Subcutaneous abdominal adipose tissue (tissue), 5 donors: ENCODE results near the gene DIP2C.
"Not testable (repeated sequence)": the region's sequence is repeated elsewhere in the genome, so short reads cannot be mapped to it uniquely, and the experiment has no call there.

Experiments used
- H3K27ac ChIP-seq: one replicate; pipeline ENCODE4 v1.7.0; 2013; ENCODE audit warnings: low read depth, mild to moderate bottlenecking, inconsistent platforms, low read length, moderate library complexity
- H3K27me3 ChIP-seq, 5 donors: one replicate each; pipeline ENCODE4 v1.7.0; 2013; ENCODE audit warnings: low read length in 5 of 5, inconsistent platforms in 1 of 5; ENCODE audit not compliant: control insufficient read depth in 5 of 5, insufficient read depth in 4 of 5
- H3K36me3 ChIP-seq, 5 donors: one replicate each; pipeline ENCODE4 v1.7.0; 2013; ENCODE audit warnings: low read length in 5 of 5; ENCODE audit not compliant: control insufficient read depth in 5 of 5, insufficient read depth in 5 of 5
- H3K4me1 ChIP-seq, 5 donors: one replicate each; pipeline ENCODE4 v1.7.0; 2013; ENCODE audit warnings: low read length in 5 of 5, mild to moderate bottlenecking in 3 of 5, moderate library complexity in 1 of 5; ENCODE audit not compliant: control insufficient read depth in 5 of 5, insufficient read depth in 5 of 5
- H3K4me3 ChIP-seq, 5 donors: one replicate each; pipeline ENCODE4 v1.7.0; 2013; ENCODE audit warnings: low read length in 5 of 5, low read depth in 1 of 5
- H3K9ac ChIP-seq, 5 donors: one replicate each; pipeline ENCODE4 v1.7.0; 2013; ENCODE audit warnings: low read length in 5 of 5, mild to moderate bottlenecking in 4 of 5, moderate library complexity in 3 of 5
- H3K9me3 ChIP-seq, 5 donors: one replicate each; pipeline ENCODE4 v1.7.0; 2013; ENCODE audit warnings: low read length in 5 of 5; ENCODE audit not compliant: control insufficient read depth in 5 of 5
- donor health status: healthy.
- donor health status: healthy.
- donor health status: healthy.
- donor health status: healthy.
- donor health status: healthy.

DIP2C gene

DNA sequence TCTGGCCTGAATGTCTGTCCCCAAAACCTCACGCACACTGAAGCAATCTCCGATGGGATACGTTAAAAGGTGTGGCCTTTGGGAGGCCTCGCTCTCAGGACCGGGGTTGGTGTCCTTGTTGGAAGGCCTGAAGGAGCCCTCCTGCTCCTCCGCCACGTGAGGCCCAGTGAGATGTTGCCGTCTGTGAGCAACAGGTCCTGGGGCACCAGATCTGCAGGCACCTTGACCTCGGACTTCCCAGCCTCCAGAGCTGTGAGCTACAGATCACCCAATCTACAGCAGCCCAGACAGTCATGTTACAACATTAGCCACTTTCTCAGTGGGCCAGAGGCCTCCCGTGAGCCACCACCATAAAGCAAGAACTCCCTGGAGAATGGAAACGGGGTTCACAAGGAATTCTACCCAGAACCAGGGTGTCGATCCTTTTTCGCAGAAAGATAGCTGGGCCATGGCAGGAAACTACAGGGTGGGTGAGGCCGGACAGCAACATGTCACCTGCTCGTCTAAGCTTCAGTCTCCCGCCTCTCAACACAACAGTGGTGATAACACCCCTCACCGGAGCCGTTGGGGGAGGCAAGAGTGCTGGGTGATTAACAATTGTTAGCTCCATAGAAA is 87.0 kb downstream of the DIP2C start:
- Histone ChIP-seq H3K4me1 (peaks cover 10 to 57% (median 38%) of the 10 kb centered on the region in 5 donors), H3K36me3 (no peaks in the 10 kb centered on the region), H3K4me3 (no peak overlapping the region), H3K9me3 (no peaks in the 10 kb centered on the region), H3K9ac (no peak overlapping the region), H3K27ac (no peak overlapping the region), H3K27me3 (no peaks in the 10 kb centered on the region)

DNA sequence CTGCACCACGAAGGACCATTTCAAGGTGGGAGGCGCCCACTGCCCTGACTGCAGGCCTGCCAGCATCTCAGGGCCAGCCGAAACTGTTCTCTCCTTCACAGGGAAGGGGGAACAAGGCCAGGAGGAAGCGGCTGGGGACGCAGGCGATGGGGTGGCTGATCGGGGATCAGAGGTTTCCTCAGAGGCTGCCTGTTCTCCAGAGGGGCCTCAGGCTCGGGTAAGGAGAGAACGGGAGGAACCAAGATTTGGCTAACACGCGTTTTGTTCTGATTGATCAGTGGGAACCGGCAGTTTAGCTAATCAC is 87.9 kb downstream of the DIP2C start:
- no peak overlapping the region for H3K27ac ChIP-seq
- no peaks in the 10 kb centered on the region for H3K27me3 ChIP-seq
- peaks cover 10 to 66% (median 45%) of the 10 kb centered on the region in 5 donors for H3K4me1 ChIP-seq
- no peaks in the 10 kb centered on the region for H3K9me3 ChIP-seq
- H3K4me3 ChIP-seq, result no peak overlapping the region
- H3K36me3 ChIP-seq, result no peaks in the 10 kb centered on the region
- no peak overlapping the region for H3K9ac ChIP-seq

DNA sequence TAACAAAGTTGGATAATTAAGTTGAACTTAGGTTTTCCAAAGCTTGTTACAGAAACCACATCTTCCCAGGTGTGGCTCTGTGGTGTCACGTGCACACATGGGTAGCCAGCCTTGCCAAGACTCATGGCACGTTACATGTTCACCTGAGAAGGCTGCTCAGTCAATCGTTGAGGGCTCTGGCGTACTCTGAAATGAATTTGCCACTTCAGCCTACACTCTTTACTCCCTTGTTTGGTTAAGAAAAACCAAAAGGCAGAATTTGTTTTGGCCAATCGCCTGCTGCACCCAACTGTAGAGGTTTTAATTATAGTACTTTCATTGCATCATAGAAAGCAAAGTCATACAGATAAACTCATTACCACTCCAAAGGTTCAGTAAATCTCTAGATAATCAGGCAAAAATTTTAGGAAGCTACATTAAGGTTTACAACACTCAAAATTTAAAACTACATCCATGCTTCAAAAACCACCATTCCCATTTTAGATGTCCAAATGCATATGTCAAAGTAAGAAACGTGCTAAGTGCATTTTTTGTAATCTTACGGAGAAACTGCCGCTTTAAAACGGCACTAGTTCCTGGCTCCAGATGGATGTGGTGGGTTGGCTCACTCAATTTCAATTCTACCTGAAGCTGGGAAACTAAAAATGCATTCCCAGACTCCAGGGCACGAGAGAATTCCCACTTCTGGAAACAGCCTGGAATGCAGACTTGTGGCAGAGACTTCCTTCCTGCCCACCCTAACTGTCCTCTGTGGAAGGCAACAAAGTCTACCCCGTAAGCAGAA is 88.4 kb downstream of the DIP2C start:
- H3K4me3 ChIP-seq, result no peak overlapping the region
- H3K9me3 ChIP-seq, result no peaks in the 10 kb centered on the region
- peaks cover 10 to 67% (median 45%) of the 10 kb centered on the region in 5 donors for H3K4me1 ChIP-seq
- no peak overlapping the region for H3K9ac ChIP-seq
- no peaks in the 10 kb centered on the region for H3K27me3 ChIP-seq
- no peaks in the 10 kb centered on the region for H3K36me3 ChIP-seq
- no peak overlapping the region for H3K27ac ChIP-seq

DNA sequence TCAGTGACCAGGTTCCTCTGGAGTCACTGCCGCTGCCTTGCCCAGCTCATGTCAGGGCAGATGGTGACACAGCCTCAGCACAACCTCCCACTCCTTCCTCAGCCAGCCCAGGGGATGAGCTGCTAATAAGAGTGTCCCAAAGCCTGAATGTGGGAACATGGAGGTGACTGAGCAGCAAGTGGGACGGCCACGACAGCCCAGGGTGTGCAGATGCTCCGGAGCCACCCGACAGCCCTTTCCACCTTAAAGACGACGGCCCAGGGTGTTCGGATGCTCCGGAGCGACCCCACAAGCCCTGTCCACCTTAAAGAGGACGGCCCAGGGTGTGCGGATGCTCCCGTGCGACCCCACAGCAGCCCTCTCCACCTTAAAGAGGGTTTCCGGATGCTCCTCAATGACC is 89.2 kb downstream of the DIP2C start:
- Histone ChIP-seq H3K27ac (no peak overlapping the region), H3K36me3 (no peaks in the 10 kb centered on the region), H3K4me3 (no peak overlapping the region), H3K27me3 (no peaks in the 10 kb centered on the region), H3K4me1 (peaks cover 10 to 62% (median 45%) of the 10 kb centered on the region in 5 donors), H3K9me3 (no peaks in the 10 kb centered on the region), H3K9ac (no peak overlapping the region)

DNA sequence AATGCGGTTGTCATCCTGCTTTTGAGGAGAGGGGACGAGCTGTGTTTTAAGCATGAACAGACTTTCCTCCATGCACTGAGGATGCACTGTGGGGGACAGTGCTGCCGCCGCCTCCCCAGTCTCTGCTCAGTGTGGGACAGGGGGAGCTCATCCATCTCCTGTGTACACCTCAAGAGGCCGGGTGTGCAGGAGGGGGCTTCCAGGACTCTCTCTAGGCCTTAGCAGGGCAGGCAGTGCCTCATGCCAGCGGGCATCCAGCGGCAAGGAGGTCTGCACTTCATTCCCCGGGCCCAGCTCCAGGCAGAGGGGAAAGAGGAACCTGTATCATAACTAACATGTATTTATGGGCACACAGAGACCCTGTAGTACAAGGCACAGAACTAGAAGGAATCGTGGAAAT is 89.7 kb downstream of the DIP2C start:
- no peak overlapping the region for H3K4me3 ChIP-seq
- peaks cover 10 to 62% (median 45%) of the 10 kb centered on the region in 5 donors for H3K4me1 ChIP-seq
- no peaks in the 10 kb centered on the region for H3K27me3 ChIP-seq

DNA sequence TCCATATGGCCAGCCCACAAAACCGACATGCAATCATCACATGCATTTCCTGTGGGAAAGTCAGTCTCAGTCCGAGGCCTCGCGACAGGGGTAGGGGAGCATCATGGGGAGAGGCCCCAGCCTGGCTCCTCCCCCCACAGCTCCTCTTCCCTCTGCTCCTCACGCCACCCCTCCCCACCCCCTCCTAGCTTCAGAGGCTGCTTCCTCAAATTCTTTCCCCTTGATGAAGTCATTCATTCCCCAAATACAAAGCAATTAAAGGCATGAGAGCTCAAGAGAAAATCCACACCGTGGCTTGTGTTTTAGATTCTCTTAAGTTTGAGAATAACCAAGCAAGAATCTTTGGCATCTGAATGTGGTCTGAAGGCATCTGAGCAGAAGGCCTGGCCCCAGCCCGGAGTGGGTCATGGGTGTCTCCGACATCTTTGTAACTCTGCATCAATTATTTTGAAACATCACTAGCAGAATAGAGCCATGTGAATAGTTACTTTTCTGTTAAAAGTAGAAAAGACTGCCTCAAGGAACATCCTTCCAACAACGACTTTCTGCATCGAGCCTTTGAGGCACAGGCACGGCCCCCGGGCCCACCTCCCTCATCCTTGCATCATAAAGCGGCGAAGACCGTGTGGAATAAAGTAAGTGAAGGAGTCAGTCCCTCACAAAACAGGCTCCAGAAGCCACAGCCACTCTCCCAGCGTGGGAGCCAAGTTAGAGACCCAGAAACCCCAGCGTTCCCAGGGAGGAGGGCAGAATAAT is 90.9 kb downstream of the DIP2C start:
- H3K4me3 ChIP-seq, result no peak overlapping the region
- H3K4me1 ChIP-seq, result peaks cover 15 to 74% (median 45%) of the 10 kb centered on the region in 5 donors
- peak overlapping the region; percentile 76 for H3K27ac ChIP-seq
- H3K9me3 ChIP-seq, result no peaks in the 10 kb centered on the region
- H3K9ac ChIP-seq, result no peak overlapping the region
- H3K36me3 ChIP-seq, result no peaks in the 10 kb centered on the region
- no peaks in the 10 kb centered on the region for H3K27me3 ChIP-seq

More for the DNA sequence above, 89.7 kb downstream of the DIP2C start:
- H3K27ac ChIP-seq, result no peak overlapping the region
- no peaks in the 10 kb centered on the region for H3K36me3 ChIP-seq
- H3K9me3 ChIP-seq, result no peaks in the 10 kb centered on the region
- H3K9ac ChIP-seq, result no peak overlapping the region

DNA sequence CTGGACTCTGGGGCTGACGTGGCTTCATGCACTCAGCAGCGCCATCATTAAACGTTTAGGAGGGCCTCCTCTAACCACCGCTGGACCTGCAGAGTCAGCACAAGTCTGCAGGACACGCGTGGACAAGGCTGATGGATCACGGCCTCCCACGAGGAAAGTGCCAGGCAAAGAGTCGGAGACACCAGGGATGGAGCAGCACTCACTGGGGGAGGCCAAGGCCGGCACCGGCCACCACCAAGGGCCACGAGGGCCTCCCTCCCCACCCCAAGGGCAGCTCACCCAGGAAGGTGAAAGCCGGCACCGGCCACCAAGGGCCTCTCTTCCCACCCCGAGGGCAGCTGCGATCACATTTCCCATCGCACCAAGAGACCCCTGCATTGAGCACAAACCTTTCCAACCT is 91.5 kb downstream of the DIP2C start:
- no peak overlapping the region for H3K9ac ChIP-seq
- no peak overlapping the region for H3K4me3 ChIP-seq
- no peaks in the 10 kb centered on the region for H3K9me3 ChIP-seq
- H3K27me3 ChIP-seq, result no peaks in the 10 kb centered on the region
- peak overlapping the region; percentile 76 for H3K27ac ChIP-seq
- H3K4me1 ChIP-seq, result peaks cover 15 to 78% (median 45%) of the 10 kb centered on the region in 5 donors
- no peaks in the 10 kb centered on the region for H3K36me3 ChIP-seq

DNA sequence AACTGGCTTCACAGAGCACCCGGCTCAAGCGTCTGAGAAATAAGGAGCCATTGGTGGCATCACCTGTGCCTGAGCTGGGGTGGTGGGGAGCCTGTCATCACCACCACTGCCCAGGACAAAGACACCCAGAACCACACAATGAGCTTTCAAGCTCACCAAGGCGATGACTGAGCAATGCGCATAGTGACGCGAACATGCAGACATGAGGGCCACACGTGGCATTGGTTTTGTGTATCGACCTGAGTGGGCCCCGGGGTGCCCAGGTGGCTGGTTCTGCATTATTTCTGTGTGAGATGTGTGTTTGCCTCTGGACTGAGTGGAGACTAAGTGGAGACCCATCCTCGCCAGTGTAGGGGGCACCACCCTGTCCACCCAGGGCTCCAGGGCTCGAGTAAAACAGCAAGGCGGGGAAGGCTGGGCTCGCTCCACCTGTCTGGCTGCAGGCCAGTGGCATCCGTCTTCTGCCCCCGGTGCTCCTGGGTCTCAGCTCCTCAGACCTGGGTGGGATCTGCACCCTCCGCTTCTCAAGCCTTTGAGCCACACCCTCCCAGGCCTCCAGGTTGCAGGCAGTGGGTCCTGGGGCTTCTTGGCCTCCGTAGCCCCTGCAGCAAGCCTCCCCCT is 92.6 kb downstream of the DIP2C start:
- Histone ChIP-seq H3K27ac (peak overlapping the region; percentile 76), H3K4me3 (no peak overlapping the region), H3K9me3 (no peaks in the 10 kb centered on the region), H3K36me3 (no peaks in the 10 kb centered on the region), H3K27me3 (no peaks in the 10 kb centered on the region), H3K9ac (peak overlapping the region in 1 of 5 donors; percentile 22), H3K4me1 (peaks cover 11 to 70% (median 40%) of the 10 kb centered on the region in 5 donors)

DNA sequence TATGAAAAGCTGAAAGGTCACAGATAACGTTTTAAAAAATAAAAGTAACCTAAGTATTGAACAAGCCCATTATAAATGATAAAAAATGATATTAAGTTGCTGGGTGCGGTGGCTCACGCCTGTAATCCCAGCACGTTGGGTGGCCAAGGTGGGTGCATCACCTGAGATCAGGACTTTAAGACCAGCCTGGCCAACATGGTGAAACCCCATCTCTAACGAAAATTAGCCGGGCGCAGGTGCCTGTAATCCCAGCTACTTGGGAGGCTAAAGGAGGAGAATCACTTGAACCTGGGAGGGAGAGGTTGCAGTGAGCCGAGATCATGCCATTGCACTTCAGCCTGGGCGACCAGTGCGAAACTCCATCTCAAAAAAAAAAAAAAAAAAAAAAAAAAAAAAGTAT is 93.3 kb downstream of the DIP2C start:
- not testable (repeated sequence) for H3K36me3 ChIP-seq, H3K9me3 ChIP-seq, H3K27me3 ChIP-seq, H3K4me3 ChIP-seq, H3K27ac ChIP-seq, H3K9ac ChIP-seq
- H3K4me1 ChIP-seq, result peaks cover 8 to 66% (median 35%) of the 10 kb centered on the region in 5 donors

DNA sequence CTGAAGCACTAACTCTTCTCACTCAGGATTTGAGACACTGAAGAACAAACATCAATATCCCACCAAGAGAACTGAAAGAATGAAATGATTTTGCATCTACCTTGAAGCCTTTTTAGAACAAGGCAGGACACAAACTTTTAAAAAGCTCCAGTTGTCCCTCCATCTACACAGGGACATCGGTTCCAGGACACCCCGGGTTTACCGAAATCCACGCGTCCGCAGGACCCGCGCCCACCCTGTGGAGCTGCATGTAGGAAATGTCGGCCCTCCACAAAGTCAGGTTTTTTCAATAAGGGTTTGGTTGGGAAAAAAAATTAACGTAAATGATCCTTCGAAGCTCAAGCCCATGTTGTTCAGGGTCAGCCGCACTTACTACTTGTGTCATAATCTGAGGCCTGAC is 94.0 kb downstream of the DIP2C start:
- no peaks in the 10 kb centered on the region for H3K9me3 ChIP-seq
- H3K9ac ChIP-seq, result no peak overlapping the region
- H3K36me3 ChIP-seq, result no peaks in the 10 kb centered on the region
- no peak overlapping the region for H3K27ac ChIP-seq
- peaks cover 8 to 61% (median 31%) of the 10 kb centered on the region in 5 donors for H3K4me1 ChIP-seq
- H3K27me3 ChIP-seq, result no peaks in the 10 kb centered on the region
- H3K4me3 ChIP-seq, result no peak overlapping the region
